ENCODE measurements around the gene PURA.

Gene PURA

GRCh38 chr5:140109759-140110645 lies 3.9 kb upstream of the PURA start:
- DNase-seq (ENCODE audit: low read depth in 2 of 2, low spot score in 1 of 2), result no peak

- no peak for DNase-seq (ENCODE audit: low read depth in 2 of 2, low spot score in 1 of 2)
These were observed 3.3 kb upstream of the PURA start for GRCh38 chr5:140110646-140110957.

- no peak for DNase-seq (ENCODE audit: low read depth in 2 of 2, low spot score in 1 of 2)
These were observed 2.7 kb upstream of the PURA start for GRCh38 chr5:140111011-140111858.

GRCh38 chr5:140111859-140112551 lies 1.9 kb upstream of the PURA start:
- DNase-seq (ENCODE audit: low read depth in 2 of 2, low spot score in 1 of 2), result no peak

GRCh38 chr5:140112685-140113179 lies 1.2 kb upstream of the PURA start:
- DNase-seq (ENCODE audit: low read depth in 2 of 2, low spot score in 1 of 2), result no peak

GRCh38 chr5:140113180-140113698 lies 670 bp upstream of the PURA start:
- DNase-seq (ENCODE audit: low read depth in 2 of 2, low spot score in 1 of 2), result no peak

- peak in 1 of 2 donors; percentile 8 for DNase-seq (ENCODE audit: low read depth in 2 of 2, low spot score in 1 of 2)
These were observed 654 bp downstream of the PURA start for GRCh38 chr5:140114341-140115185.

GRCh38 chr5:140115186-140115500 lies 1.2 kb downstream of the PURA start:
- DNase-seq (ENCODE audit: low read depth in 2 of 2, low spot score in 1 of 2), result no peak

- no peak for DNase-seq (ENCODE audit: low read depth in 2 of 2, low spot score in 1 of 2)
These were observed 2.8 kb downstream of the PURA start for GRCh38 chr5:140116716-140117115.

- DNase-seq (ENCODE audit: low read depth in 2 of 2, low spot score in 1 of 2), result no peak
These were observed 3.6 kb downstream of the PURA start for GRCh38 chr5:140117523-140117922.

- DNase-seq (ENCODE audit: low read depth in 2 of 2, low spot score in 1 of 2), result no peak
These were observed 4.5 kb downstream of the PURA start for GRCh38 chr5:140118302-140118936.

- DNase-seq (ENCODE audit: low read depth in 2 of 2, low spot score in 1 of 2), result no peak
These were observed 11.7 kb downstream of the PURA start, which contains the start of gene IGIP for GRCh38 chr5:140125637-140126036. Gene IGIP, plus strand, starts transcription at chr5:140125937. Its CDS starts 2,540 bp downstream, at chr5:140128477.

- DNase-seq (ENCODE audit: low read depth in 2 of 2, low spot score in 1 of 2), result no peak
These were observed 12.6 kb downstream of the PURA start for GRCh38 chr5:140126315-140127012.

- no peak for DNase-seq (ENCODE audit: low read depth in 2 of 2, low spot score in 1 of 2)
These were observed 14.5 kb downstream of the PURA start for GRCh38 chr5:140128376-140128775.

GRCh38 chr5:140130949-140131733 lies 17.2 kb downstream of the PURA start:
- DNase-seq (ENCODE audit: low read depth in 2 of 2, low spot score in 1 of 2), result no peak

- no peak for DNase-seq (ENCODE audit: low read depth in 2 of 2, low spot score in 1 of 2)
These were observed 18.1 kb downstream of the PURA start for GRCh38 chr5:140131967-140132409.

GRCh38 chr5:140133514-140134167 lies 19.7 kb downstream of the PURA start:
- DNase-seq (ENCODE audit: low read depth in 2 of 2, low spot score in 1 of 2), result no peak
